H9 (cell line): ENCODE data around the gene VEGFC. TPM values are rescaled to one million over a fixed set of nuclear protein-coding genes. Genes with fewer than 3 reads are reported as not detected.
A peak's percentile ranks its signal among the peaks of the same experiment; 100 is the strongest.

Experiments used
- DNase-seq: peaks from one replicate; pipeline ENCODE4 v3.0.0-alpha.2; 2017
- H2AFZ ChIP-seq: one replicate; pipeline ENCODE4 v1.6.1; 2013; ENCODE audit warnings: mild to moderate bottlenecking, low read length, control low read depth, moderate library complexity
- H2AK5ac ChIP-seq: 2 replicates; pipeline ENCODE4 v1.6.1; 2013; ENCODE audit warnings: low read length, control low read depth, mixed read lengths; ENCODE audit not compliant: insufficient read length
- H2BK120ac ChIP-seq: one replicate; pipeline ENCODE4 v1.6.1; 2013; ENCODE audit warnings: low read depth, mild to moderate bottlenecking, low read length, control low read depth, inconsistent platforms; ENCODE audit not compliant: poor library complexity, severe bottlenecking
- H2BK12ac ChIP-seq: 2 replicates; pipeline ENCODE4 v1.6.1; 2013; ENCODE audit warnings: low read length, control low read depth, mixed read lengths, low read depth; ENCODE audit not compliant: insufficient read length
- H2BK15ac ChIP-seq: 2 replicates; pipeline ENCODE4 v1.6.1; 2013; ENCODE audit warnings: low read depth, low read length, control low read depth
- H2BK20ac ChIP-seq: one replicate; pipeline ENCODE4 v1.6.1; 2013; ENCODE audit warnings: low read depth, mild to moderate bottlenecking, low read length, control low read depth, inconsistent platforms; ENCODE audit not compliant: poor library complexity, severe bottlenecking
- H2BK5ac ChIP-seq: 2 replicates; pipeline ENCODE4 v1.6.1; 2013; ENCODE audit warnings: low read length, control low read depth, mixed read lengths; ENCODE audit not compliant: insufficient read length
- H3K14ac ChIP-seq: 2 replicates; pipeline ENCODE4 v1.6.1; 2013; ENCODE audit warnings: low read length, control low read depth; ENCODE audit not compliant: insufficient read depth
- H3K18ac ChIP-seq: 2 replicates; pipeline ENCODE4 v1.6.1; 2013; ENCODE audit warnings: low read depth, mild to moderate bottlenecking, mixed read lengths, low read length, control low read depth; ENCODE audit not compliant: insufficient read length
- H3K23ac ChIP-seq: 2 replicates; pipeline ENCODE4 v1.6.1; 2013; ENCODE audit warnings: low read length, control low read depth, mixed read lengths, low read depth; ENCODE audit not compliant: insufficient read length
- H3K23me2 ChIP-seq: 2 replicates; pipeline ENCODE4 v1.6.1; 2013; ENCODE audit warnings: low read depth, mild to moderate bottlenecking, mixed read lengths, low read length, control low read depth; ENCODE audit not compliant: insufficient read length, poor library complexity, severe bottlenecking
- H3K27ac ChIP-seq: 2 replicates; pipeline ENCODE4 v1.5.1; 2013; ENCODE audit warnings: low read length, control low read depth, mixed read lengths, low read depth; ENCODE audit not compliant: insufficient read length
- H3K27me3 ChIP-seq: 2 replicates; pipeline ENCODE4 v1.6.1; 2013; ENCODE audit warnings: low read length, control low read depth, inconsistent platforms; ENCODE audit not compliant: insufficient read depth
- H3K4ac ChIP-seq: 2 replicates; pipeline ENCODE4 v1.6.1; 2013; ENCODE audit warnings: low read depth, mild to moderate bottlenecking, control low read depth, inconsistent platforms, low read length, moderate library complexity
- H3K4me1 ChIP-seq: 2 replicates; pipeline ENCODE4 v1.6.1; 2013; ENCODE audit warnings: low read length, control low read depth, inconsistent platforms; ENCODE audit not compliant: insufficient read depth
- H3K4me2 ChIP-seq: 2 replicates; pipeline ENCODE4 v1.6.1; 2013; ENCODE audit warnings: low read length, control low read depth, mixed read lengths; ENCODE audit not compliant: insufficient read length, insufficient read depth
- H3K56ac ChIP-seq: 2 replicates; pipeline ENCODE4 v1.6.1; 2013; ENCODE audit warnings: low read depth, mild to moderate bottlenecking, mixed read lengths, low read length, control low read depth; ENCODE audit not compliant: insufficient read length
- H3K79me1 ChIP-seq: 2 replicates; pipeline ENCODE4 v1.6.1; 2013; ENCODE audit warnings: low read depth, mild to moderate bottlenecking, moderate library complexity, low read length, control low read depth, inconsistent platforms; ENCODE audit not compliant: insufficient read depth, poor library complexity, severe bottlenecking
- H3K79me2 ChIP-seq: 2 replicates; pipeline ENCODE4 v1.6.1; 2013; ENCODE audit warnings: low read length, control low read depth, inconsistent platforms; ENCODE audit not compliant: insufficient read depth
- H3K9ac ChIP-seq: 2 replicates; pipeline ENCODE4 v1.6.1; 2013; ENCODE audit warnings: low read length, control low read depth, mixed read lengths; ENCODE audit not compliant: insufficient read length; ENCODE audit errors: extremely low read depth
- H3K9me3 ChIP-seq: one replicate; pipeline ENCODE4 v1.6.1; 2013; ENCODE audit warnings: low read depth, low read length, inconsistent platforms; ENCODE audit not compliant: control insufficient read depth
- H3T11ph ChIP-seq: one replicate; pipeline ENCODE4 v1.6.1; 2013; ENCODE audit warnings: mild to moderate bottlenecking, low read length, control low read depth, inconsistent platforms
- H4K20me1 ChIP-seq: one replicate; pipeline ENCODE4 v1.6.1; 2013; ENCODE audit not compliant: control insufficient read depth, insufficient read length, insufficient read depth
- H4K5ac ChIP-seq: 2 replicates; pipeline ENCODE4 v1.6.1; 2013; ENCODE audit warnings: low read depth, mild to moderate bottlenecking, mixed read lengths, low read length, control low read depth; ENCODE audit not compliant: insufficient read length
- H4K8ac ChIP-seq: replicated peaks from 2 replicates; pipeline ENCODE4 v1.6.1; 2013; ENCODE audit warnings: low read length, control low read depth, mixed read lengths, low read depth; ENCODE audit not compliant: insufficient read length
- H4K91ac ChIP-seq: 2 replicates; pipeline ENCODE4 v1.6.1; 2013; ENCODE audit warnings: low read depth, mild to moderate bottlenecking, moderate library complexity, mixed read lengths, low read length, control low read depth; ENCODE audit not compliant: insufficient read length
- H3K27ac Mint-ChIP-seq, 3 experiments: 2 replicates in 2 of 3; 3 replicates in 1 of 3; pipeline ENCODE4 v1.8.0; 2020 to 2021; ENCODE audit warnings: mixed read lengths in 3 of 3, mild to moderate bottlenecking in 1 of 3, moderate library complexity in 1 of 3
- H3K27me3 Mint-ChIP-seq: 2 replicates; pipeline ENCODE4 v1.8.0; 2021; ENCODE audit warnings: low read depth, mild to moderate bottlenecking, moderate library complexity, mixed read lengths
- H3K36me3 Mint-ChIP-seq, 3 experiments: 2 replicates in 2 of 3; 3 replicates in 1 of 3; pipeline ENCODE4 v1.8.0; 2020 to 2021; ENCODE audit warnings: low read depth in 3 of 3, mixed read lengths in 3 of 3; ENCODE audit not compliant: insufficient read depth in 1 of 3
- H3K4me1 Mint-ChIP-seq, 2 experiments: 2 replicates each; pipeline ENCODE4 v1.8.0; 2020; ENCODE audit warnings: mixed read lengths in 2 of 2
- H3K4me3 Mint-ChIP-seq, 2 experiments: 2 replicates in 1 of 2; 3 replicates in 1 of 2; pipeline ENCODE4 v1.8.0; 2020 to 2021; ENCODE audit warnings: mild to moderate bottlenecking in 2 of 2, mixed read lengths in 2 of 2, moderate library complexity in 1 of 2
- H3K9me3 Mint-ChIP-seq, 2 experiments: 2 replicates in 1 of 2; 3 replicates in 1 of 2; pipeline ENCODE4 v1.8.0; 2020; ENCODE audit warnings: mild to moderate bottlenecking in 2 of 2, mixed read lengths in 2 of 2, moderate library complexity in 1 of 2
- CTCF ChIP-seq: fragments of 200-600 bp; sonication (generic); conservative IDR thresholded peaks from 3 replicates; pipeline ENCODE4 v1.8.0; 2021; ENCODE audit warnings: antibody characterized with exemption, mild to moderate bottlenecking
- WGBS: extraction: QIAGEN DNeasy Blood & Tissue Kit; methylation state at CpG from one replicate; pipeline ENCODE4 v1.1.7; 2013; ENCODE audit warnings: missing lambda C conversion rate, low lambda C conversion rate, mixed read lengths; ENCODE audit not compliant: insufficient read length; ENCODE audit errors: extremely low coverage; 5-methylcytosine and 5-hydroxymethylcytosine counted together
- total RNA-seq: library from RNA; stranded (reverse); gene quantifications from 2 replicates; pipeline ENCODE4 v1.2.1, GENCODE V29; 2021

VEGFC gene
- total RNA-seq, 1 experiment from 2014 or later, result 0.46 TPM

DNA sequence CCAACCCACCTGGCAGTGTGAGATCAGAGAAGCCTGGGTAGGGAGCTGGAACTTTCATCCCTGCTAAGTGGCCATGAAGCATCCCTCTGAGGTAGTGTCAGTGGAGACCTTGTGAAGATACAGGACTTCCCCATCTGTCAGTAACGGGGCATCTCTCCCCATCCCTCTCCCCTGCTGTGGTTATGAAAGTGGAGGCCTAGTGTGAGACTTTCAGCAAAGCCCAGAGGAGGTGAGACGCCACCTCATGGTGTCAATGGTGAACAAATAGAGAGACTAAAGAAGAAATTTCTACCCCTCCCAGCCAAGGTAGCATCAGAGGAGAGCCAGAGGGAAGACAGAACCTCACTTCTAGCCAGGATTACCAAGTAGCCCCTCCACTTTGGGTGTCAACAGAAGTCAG is 150.2 kb downstream of the VEGFC start:
- H4K91ac ChIP-seq, result no peak overlapping the region
- no peaks in the 10 kb centered on the region for H4K20me1 ChIP-seq
- no peak overlapping the region for H2BK20ac ChIP-seq
- no peaks in the 10 kb centered on the region for H3K9me3 Mint-ChIP-seq
- H3K9ac ChIP-seq, result no peak overlapping the region
- H3K23me2 ChIP-seq, result no peaks in the 10 kb centered on the region
- DNase-seq, result peak; percentile 36
- H3K23ac ChIP-seq, result no peak overlapping the region
- no peaks in the 10 kb centered on the region for H3K4me1 Mint-ChIP-seq
- H2BK12ac ChIP-seq, result no peak overlapping the region
- no peak overlapping the region for H3K4me2 ChIP-seq
- H2BK5ac ChIP-seq, result no peak overlapping the region
- H3K27ac Mint-ChIP-seq, result no peak overlapping the region
- H3K18ac ChIP-seq, result no peak overlapping the region
- no peak overlapping the region for H4K8ac ChIP-seq
- H3K27me3 ChIP-seq, result no peaks in the 10 kb centered on the region
- H3K79me2 ChIP-seq, result no peaks in the 10 kb centered on the region
- no peak overlapping the region for H2AFZ ChIP-seq
- TF ChIP-seq CTCF, result peak; percentile 46; the same call in 2 of the 3 replicates
- no peak overlapping the region for H3T11ph ChIP-seq
- no peak overlapping the region for H3K4me3 Mint-ChIP-seq
- no peaks in the 10 kb centered on the region for H3K36me3 Mint-ChIP-seq
- no peak overlapping the region for H3K56ac ChIP-seq
- no peaks in the 10 kb centered on the region for H3K9me3 ChIP-seq
- H2BK15ac ChIP-seq, result no peak overlapping the region
- H3K79me1 ChIP-seq, result no peaks in the 10 kb centered on the region
- no peak overlapping the region for H3K14ac ChIP-seq
- no peak overlapping the region for H3K27ac ChIP-seq
- peaks cover 1% of the 10 kb centered on the region; the same call in 1 of the 2 replicates for H3K27me3 Mint-ChIP-seq
- no peak overlapping the region for H2BK120ac ChIP-seq
- no peak overlapping the region for H2AK5ac ChIP-seq
- no peak overlapping the region for H3K4ac ChIP-seq
- H4K5ac ChIP-seq, result no peak overlapping the region
- H3K4me1 ChIP-seq, result no peaks in the 10 kb centered on the region
- no CpG with 5 or more reads among the region's 2 CpGs for WGBS
